A673 (cell line): Measurements from ENCODE around the gene NCBP3. TPM values are rescaled to one million over a fixed set of nuclear protein-coding genes. Genes with fewer than 3 reads are reported as not detected.
"Not testable (repeated sequence)": the region's sequence is repeated elsewhere in the genome, so short reads cannot be mapped to it uniquely, and the experiment has no call there.

Source experiments
- BruUV-seq: library from RNA; stranded (reverse); fragments of 400-500 nt; replicated peaks from 2 replicates; lab custom pipeline; 2021; lab: Mats Ljungman, UMichigan
- CTCF ChIA-PET: fragments of 300-600 bp; sonication (Branson Sonifier 250); formaldehyde crosslinking; loops from one replicate; lab custom pipeline; 2022; ENCODE audit warnings: antibody characterized with exemption; lab: Charles Lee
- POLR2A ChIA-PET: fragments of 300-600 bp; sonication (Branson Sonifier 250); formaldehyde crosslinking; loops from one replicate; lab custom pipeline; 2022; ENCODE audit warnings: antibody characterized with exemption; ENCODE audit not compliant: low non-redundant PET; lab: Charles Lee
- DNase-seq: peaks from one replicate; pipeline ENCODE4 v3.0.0-alpha.2; 2015; ENCODE audit warnings: low spot score
- H3K27ac ChIP-seq: fragments of 200-600 bp; sonication (generic); 2 replicates; pipeline ENCODE4 v1.5.1; 2016; ENCODE audit warnings: mixed run types, low read depth, mild to moderate bottlenecking, mixed read lengths, antibody characterized with exemption, low read length; ENCODE audit not compliant: poor library complexity, severe bottlenecking
- H3K27me3 ChIP-seq: fragments of 200-600 bp; sonication (generic); replicated peaks from 2 replicates; pipeline ENCODE4 v1.6.1; 2017; ENCODE audit warnings: mixed run types, low read depth, mild to moderate bottlenecking, mixed read lengths, antibody characterized with exemption, low read length; ENCODE audit not compliant: insufficient read depth, poor library complexity
- H3K36me3 ChIP-seq: fragments of 200-600 bp; sonication (generic); 2 replicates; pipeline ENCODE4 v1.6.1; 2016; ENCODE audit warnings: mixed run types, mild to moderate bottlenecking, mixed read lengths, antibody characterized with exemption, low read length; ENCODE audit not compliant: insufficient read depth, poor library complexity, severe bottlenecking
- H3K4me1 ChIP-seq: fragments of 200-600 bp; sonication (generic); 2 replicates; pipeline ENCODE4 v1.6.1; 2017; ENCODE audit warnings: mixed run types, mild to moderate bottlenecking, mixed read lengths, antibody characterized with exemption, low read length; ENCODE audit not compliant: insufficient read depth, poor library complexity, severe bottlenecking
- H3K4me3 ChIP-seq: fragments of 200-600 bp; sonication (generic); 2 replicates; pipeline ENCODE4 v1.5.1; 2016; ENCODE audit warnings: low read depth, mixed run types, mild to moderate bottlenecking, mixed read lengths, low read length; ENCODE audit not compliant: poor library complexity, severe bottlenecking
- H3K9me3 ChIP-seq: fragments of 200-600 bp; sonication (generic); 2 replicates; pipeline ENCODE4 v1.6.1; 2016; ENCODE audit warnings: mixed run types, low read depth, mild to moderate bottlenecking, mixed read lengths, antibody characterized with exemption, low read length; ENCODE audit not compliant: poor library complexity, severe bottlenecking
- CTCF ChIP-seq: fragments of 300-800, 200-600 bp; sonication (generic); conservative IDR thresholded peaks from 2 replicates; pipeline ENCODE4 v1.5.1; 2017; ENCODE audit warnings: low read depth, mild to moderate bottlenecking, antibody characterized with exemption, low read length, moderate library complexity, mixed read lengths
- EZH2 ChIP-seq: fragments of 200-600 bp; sonication (generic); IDR thresholded peaks from 2 replicates; pipeline ENCODE4 v1.6.1; 2017; ENCODE audit warnings: borderline replicate concordance, low read depth, mild to moderate bottlenecking, mixed read lengths, antibody characterized with exemption, low read length; ENCODE audit not compliant: poor library complexity, severe bottlenecking
- intact Hi-C: fragments of 100-400 bp; cut with micrococcal nuclease; formaldehyde crosslinking; loops from one replicate; pipeline ENCODE4 v1.10.0; 2022; ENCODE audit not compliant: unreplicated experiment
- total RNA-seq: library from RNA; stranded (reverse); gene quantifications from 2 replicates; pipeline ENCODE4 v1.2.3, GENCODE V29; 2021

NCBP3 gene
- total RNA-seq, 1 experiment from 2014 or later, result 59.9 TPM

GRCh38 chr17:3847165-3847670, 1.2 kb upstream of the NCBP3 start:
- CTCF ChIA-PET, result no interaction called here
- no TSS peak for BruUV-seq
- peaks cover 18% of the 10 kb centered on the region for H3K36me3 ChIP-seq
- H3K9me3 ChIP-seq, result no peaks in the 10 kb centered on the region
- no peaks in the 10 kb centered on the region for H3K27me3 ChIP-seq
- no peak overlapping the region for H3K27ac ChIP-seq
- DNase-seq, result no peak
- intact Hi-C loops, result no loop called here
- TF ChIP-seq CTCF (no peak), EZH2 (no peak)
- no peaks in the 10 kb centered on the region for H3K4me1 ChIP-seq
- POLR2A ChIA-PET, result no interaction called here
- no peak overlapping the region for H3K4me3 ChIP-seq

GRCh38 chr17:3846437-3847164, 555 bp upstream of the NCBP3 start:
- no peak for DNase-seq
- H3K9me3 ChIP-seq, result no peaks in the 10 kb centered on the region
- BruUV-seq, result no TSS peak
- CTCF ChIA-PET, result interaction anchor here (0.5 to 1.8 kb wide), 9 partner anchors 11 to 458 kb away, joined by 3 to 16 read pairs (median 3); partner anchors contain the start of gene CAMKK1
- H3K36me3 ChIP-seq, result peaks cover 20% of the 10 kb centered on the region
- H3K27me3 ChIP-seq, result no peaks in the 10 kb centered on the region
- POLR2A ChIA-PET, result interaction anchor here (0.6 kb wide), 1 partner anchor 196 kb away, joined by 3 read pairs; no protein-coding TSS in a partner anchor
- TF ChIP-seq EZH2 (no peak), CTCF (no peak)
- H3K27ac ChIP-seq, result no peak overlapping the region
- no peaks in the 10 kb centered on the region for H3K4me1 ChIP-seq
- intact Hi-C loops, result no loop called here
- peak overlapping the region; percentile 83 for H3K4me3 ChIP-seq

- intact Hi-C loops, result no loop called here
- ChIA-PET POLR2A (interaction anchor here (0.5 to 0.7 kb wide), 2 partner anchors 48 to 51 kb away, joined by 3 read pairs; partner anchors contain the start of gene CAMKK1), CTCF (interaction anchor here (1.7 to 1.8 kb wide), 2 partner anchors 85 to 108 kb away, joined by 9 to 16 read pairs; no protein-coding TSS in a partner anchor)
- H3K27ac ChIP-seq, result peak overlapping the region; percentile 95
- H3K36me3 ChIP-seq, result peaks cover 26% of the 10 kb centered on the region
- no peaks in the 10 kb centered on the region for H3K27me3 ChIP-seq
- no peaks in the 10 kb centered on the region for H3K9me3 ChIP-seq
- DNase-seq, result no peak
- no peak for TF ChIP-seq EZH2
- TF ChIP-seq CTCF, result no peak
- TSS peak; percentile 44 for BruUV-seq
- no peaks in the 10 kb centered on the region for H3K4me1 ChIP-seq
- peak overlapping the region; percentile 83 for H3K4me3 ChIP-seq
Observed at GRCh38 chr17:3845291-3845620, 790 bp downstream of the NCBP3 start.

GRCh38 chr17:3844556-3844955, 1.5 kb downstream of the NCBP3 start:
- POLR2A ChIA-PET, result interaction anchor here (0.7 kb wide), 1 partner anchor 49 kb away, joined by 3 read pairs; the partner anchor contains the start of gene CAMKK1
- BruUV-seq, H3K27ac ChIP-seq, CTCF ChIA-PET, DNase-seq, H3K9me3 ChIP-seq, intact Hi-C loops, H3K4me1 ChIP-seq, H3K27me3 ChIP-seq: not testable (repeated sequence)
- Histone ChIP-seq H3K4me3 (peak overlapping the region; percentile 83), H3K36me3 (peaks cover 33% of the 10 kb centered on the region)
